Endothelial cell of umbilical vein (primary cell): ENCODE results near the gene DLEC1. TPM values are rescaled to one million over a fixed set of nuclear protein-coding genes. Genes with fewer than 3 reads are reported as not detected.

Experiments
- BruUV-seq: library from RNA; stranded (reverse); fragments of 400-500 nt; replicated peaks from 2 replicates; lab custom pipeline; 2021; lab: Mats Ljungman, UMichigan
- CTCF ChIA-PET: fragments of 300-600, 350-600 bp; sonication (Branson Sonifier 250); formaldehyde crosslinking; loops from one replicate; lab custom pipeline; 2021; ENCODE audit warnings: antibody characterized with exemption, inconsistent platforms; lab: Charles Lee
- POLR2A ChIA-PET: fragments of 300-600, 350-600 bp; sonication (Branson Sonifier 250); formaldehyde crosslinking; loops from one replicate; lab custom pipeline; 2021; ENCODE audit warnings: antibody characterized with exemption, inconsistent platforms; lab: Charles Lee
- DNase-seq: peaks from one replicate; pipeline ENCODE4 v3.0.0-alpha.2; 2011; ENCODE audit warnings: low read depth, low spot score
- FAIRE-seq: peaks from 2 replicates; lab custom pipeline; 2011; peaks lifted over from hg19 to GRCh38; lab: Jason Lieb, UNC
- H2AFZ ChIP-seq: 2 replicates; pipeline ENCODE4 v1.6.0; 2012; ENCODE audit warnings: low read depth, low read length, control low read depth, inconsistent platforms
- H3K27ac ChIP-seq: 2 replicates; pipeline ENCODE4 v1.5.1; 2011; ENCODE audit warnings: low read depth, mild to moderate bottlenecking, control low read depth, low read length, moderate library complexity; ENCODE audit not compliant: insufficient read depth
- H3K27me3 ChIP-seq, 2 experiments: 2 replicates each; pipeline versions ENCODE4 v1.6.0 to v1.6.1; 2011; ENCODE audit warnings: low read length in 2 of 2, mixed read lengths in 1 of 2; ENCODE audit not compliant: control insufficient read depth in 2 of 2, insufficient read depth in 2 of 2
- H3K36me3 ChIP-seq, 2 experiments: 2 replicates in 1 of 2; 3 replicates in 1 of 2; pipeline ENCODE4 v1.5.1; 2011; ENCODE audit warnings: low read length in 2 of 2, mild to moderate bottlenecking in 1 of 2, moderate library complexity in 1 of 2; ENCODE audit not compliant: control insufficient read depth in 2 of 2, insufficient read depth in 2 of 2; ENCODE audit errors: extremely low read depth in 1 of 2
- H3K4me1 ChIP-seq: 3 replicates; pipeline ENCODE4 v1.5.1; 2011; ENCODE audit warnings: mild to moderate bottlenecking, low read length; ENCODE audit not compliant: control insufficient read depth, insufficient read depth; ENCODE audit errors: extremely low read depth
- H3K4me2 ChIP-seq: 2 replicates; pipeline ENCODE4 v1.6.1; 2011; ENCODE audit warnings: low read length, control low read depth, mixed read lengths; ENCODE audit not compliant: insufficient read depth
- H3K4me3 ChIP-seq, 3 experiments: fragments of 200-600 bp in 1 of 3; sonication (generic), shearing (Covaris generic) in 1 of 3; replicated peaks in 1 of 3; 2 replicates each; pipeline ENCODE4 v1.5.1; 2011 to 2016; ENCODE audit warnings: control low read depth in 3 of 3, low read length in 3 of 3, mild to moderate bottlenecking in 2 of 3, inconsistent platforms in 1 of 3, low read depth in 1 of 3, moderate library complexity in 1 of 3; ENCODE audit not compliant: insufficient read depth in 1 of 3
- H3K79me2 ChIP-seq: 2 replicates; pipeline ENCODE4 v1.6.0; 2012; ENCODE audit warnings: low read length, inconsistent platforms; ENCODE audit not compliant: control insufficient read depth, insufficient read depth
- H3K9ac ChIP-seq: replicated peaks from 2 replicates; pipeline ENCODE3; 2011; ENCODE audit warnings: low read length, control low read depth; ENCODE audit not compliant: insufficient read depth; ENCODE audit errors: extremely low read depth
- H3K9me1 ChIP-seq: replicated peaks from 3 replicates; pipeline ENCODE4 v1.6.0; 2011; ENCODE audit warnings: mild to moderate bottlenecking, low read length; ENCODE audit not compliant: control insufficient read depth, insufficient read depth; ENCODE audit errors: extremely low read depth
- H3K9me3 ChIP-seq: replicated peaks from 2 replicates; pipeline ENCODE4 v1.5.1; 2012; ENCODE audit warnings: low read length, inconsistent platforms; ENCODE audit not compliant: control insufficient read depth, insufficient read depth
- H4K20me1 ChIP-seq: replicated peaks from 2 replicates; pipeline ENCODE3; 2011; ENCODE audit warnings: mild to moderate bottlenecking, low read length; ENCODE audit not compliant: control insufficient read depth, insufficient read depth; ENCODE audit errors: extremely low read depth
- CTCF ChIP-seq, 2 donors: IDR thresholded peaks; 1 replicate in 1 of 2; 2 replicates in 1 of 2; pipeline ENCODE4 v1.5.1; 2011; ENCODE audit warnings: low read length in 2 of 2, mild to moderate bottlenecking in 2 of 2, moderate library complexity in 2 of 2, control low read depth in 1 of 2, inconsistent platforms in 1 of 2, low read depth in 1 of 2; ENCODE audit not compliant: insufficient read depth in 1 of 2; ENCODE audit errors: extremely low read depth in 1 of 2
- EZH2 ChIP-seq: IDR thresholded peaks from 2 replicates; pipeline ENCODE4 v1.6.1; 2012; ENCODE audit warnings: borderline replicate concordance, low read depth, mild to moderate bottlenecking, moderate library complexity, low read length, inconsistent platforms; ENCODE audit not compliant: severe bottlenecking
- FOS ChIP-seq: IDR thresholded peaks from 2 replicates; pipeline ENCODE4 v1.6.1; 2011; ENCODE audit warnings: mild to moderate bottlenecking, low read length, moderate library complexity, borderline replicate concordance; ENCODE audit not compliant: insufficient read depth
- GATA2 ChIP-seq: IDR thresholded peaks from 2 replicates; pipeline ENCODE4 v1.7.0; 2011; ENCODE audit warnings: low read depth, mild to moderate bottlenecking, moderate library complexity, mixed read lengths, low read length; ENCODE audit not compliant: insufficient read length, insufficient read depth
- JUN ChIP-seq: IDR thresholded peaks from 2 replicates; pipeline ENCODE4 v1.6.1; 2011; ENCODE audit warnings: borderline replicate concordance, low read depth; ENCODE audit not compliant: insufficient read length, insufficient read depth
- MAX ChIP-seq: IDR thresholded peaks from 2 replicates; pipeline ENCODE4 v1.6.1; 2011; ENCODE audit not compliant: insufficient read depth, insufficient read length
- MYC ChIP-seq: IDR thresholded peaks from one replicate; pipeline ENCODE4 v1.6.1; 2011; ENCODE audit warnings: mild to moderate bottlenecking, low read depth, low read length
- POLR2A ChIP-seq: IDR thresholded peaks from 2 replicates; pipeline ENCODE4 v1.6.1; 2012; ENCODE audit warnings: low read depth, mild to moderate bottlenecking, control low read depth, low read length
- POLR2AphosphoS5 ChIP-seq: IDR thresholded peaks from 2 replicates; pipeline ENCODE4 v1.6.1; 2012; ENCODE audit warnings: low read depth, mild to moderate bottlenecking, control low read depth, low read length, moderate library complexity; ENCODE audit not compliant: insufficient read depth
- dilution Hi-C: fragments of 300-500 bp; cut with MboI; formaldehyde crosslinking; loops from one replicate; pipeline ENCODE4 v1.15.0; 2019; ENCODE audit warnings: low sequenced_read_pairs; ENCODE audit not compliant: extremely low pct_ligation_motif_present
- intact Hi-C: fragments of 100-400 bp; cut with micrococcal nuclease; formaldehyde crosslinking; loops from one replicate; pipeline ENCODE4 v1.10.0; 2022
- polyA plus RNA-seq, 4 experiments: library from polyadenylated mRNA; depleted of rRNA in 3 of 4; stranded (reverse) in 3 of 4; unstranded in 1 of 4; fragments of >200 nt; gene quantifications; 2 replicates each; pipeline versions ENCODE4 v1.2.1 to v1.2.3, GENCODE V29; 2011 to 2012; ENCODE audit warnings: missing spikeins in 1 of 4
- total RNA-seq: library from RNA; stranded (reverse); gene quantifications from 2 replicates; pipeline ENCODE4 v1.2.3, GENCODE V29; 2021

The DLEC1 gene
- total and polyA plus RNA-seq, 2 donors (not counting 3 experiments of a cell fraction or from before 2014, with no cell fraction given) = not detected

- CTCF ChIA-PET = interaction anchor here (0.8 to 4.8 kb wide), 6 partner anchors 9 to 364 kb away, joined by 3 to 52 read pairs (median 9); no protein-coding TSS in a partner anchor
Observed at GRCh38 chr3:38115645-38116427, 76.8 kb downstream of the DLEC1 start.

More at GRCh38 chr3:38115645-38116427, 76.8 kb downstream of the DLEC1 start:
- POLR2A ChIA-PET = interaction anchor here (0.7 kb wide), 1 partner anchor 64 kb away, joined by 3 read pairs; no protein-coding TSS in a partner anchor
- Histone ChIP-seq H4K20me1 (no peaks in the 10 kb centered on the region), H3K27ac (no peak overlapping the region), H3K9me1 (no peaks in the 10 kb centered on the region), H3K9ac (no peak overlapping the region), H3K36me3 (no peaks in the 10 kb centered on the region), H3K79me2 (no peaks in the 10 kb centered on the region), H3K4me3 (no peak overlapping the region), H3K4me1 (no peaks in the 10 kb centered on the region), H3K4me2 (no peak overlapping the region), H3K9me3 (no peaks in the 10 kb centered on the region), H2AFZ (no peak overlapping the region), H3K27me3 (no peaks in the 10 kb centered on the region)
- no peak for DNase-seq
- dilution Hi-C loops = no loop called here
- no peak for FAIRE-seq
- intact Hi-C loops = loop anchor here (5.0 kb wide), 1 partner anchor 181 kb away; no protein-coding TSS in a partner anchor
- no TSS peak for BruUV-seq
- TF ChIP-seq POLR2A (no peak), JUN (no peak), MYC (no peak), MAX (no peak), FOS (no peak), POLR2AphosphoS5 (no peak), GATA2 (no peak), CTCF (IDR thresholded peaks at IDR 0.05; ENCODE audit: extremely low read depth in 1 of 2, insufficient read depth in 1 of 2, low read depth in 1 of 2, low read length in 2 of 2) (no peak), EZH2 (no peak)
